Endodermal cell (in vitro differentiated cells): Measurements from ENCODE around the gene CASP2. TPM values are rescaled to one million over a fixed set of nuclear protein-coding genes. Genes with fewer than 3 reads are reported as not detected.

ENCODE experiments used
- DNase-seq: peaks from one replicate; pipeline ENCODE4 v3.0.0-alpha.2; 2017
- H3K27ac ChIP-seq: 2 replicates; pipeline ENCODE4 v1.5.1; 2013; ENCODE audit warnings: mild to moderate bottlenecking, low read depth, low read length, moderate library complexity
- H3K27me3 ChIP-seq: 2 replicates; pipeline ENCODE4 v1.6.1; 2013; ENCODE audit warnings: mild to moderate bottlenecking, low read length, moderate library complexity; ENCODE audit not compliant: insufficient read depth, control insufficient read depth, poor library complexity, severe bottlenecking
- H3K36me3 ChIP-seq: 2 replicates; pipeline ENCODE4 v1.7.0; 2013; ENCODE audit warnings: mild to moderate bottlenecking, low read length, moderate library complexity; ENCODE audit not compliant: control insufficient read depth, insufficient read depth
- H3K4me1 ChIP-seq: one replicate; pipeline ENCODE4 v1.7.0; 2013; ENCODE audit warnings: low read length; ENCODE audit not compliant: control insufficient read depth, insufficient read depth
- H3K4me3 ChIP-seq: 2 replicates; pipeline ENCODE4 v1.5.1; 2013; ENCODE audit warnings: mild to moderate bottlenecking, low read length, moderate library complexity
- H3K9ac ChIP-seq: 2 replicates; pipeline ENCODE4 v1.6.1; 2013; ENCODE audit warnings: mild to moderate bottlenecking, low read length, moderate library complexity; ENCODE audit not compliant: poor library complexity, severe bottlenecking; ENCODE audit errors: extremely low read depth
- H3K9me3 ChIP-seq: 2 replicates; pipeline ENCODE4 v1.6.1; 2013; ENCODE audit warnings: mild to moderate bottlenecking, low read length, moderate library complexity; ENCODE audit not compliant: control insufficient read depth
- H3K27ac Mint-ChIP-seq: 2 replicates; pipeline ENCODE4 v1.8.0; 2020; ENCODE audit warnings: mixed read lengths
- H3K27me3 Mint-ChIP-seq: 2 replicates; pipeline ENCODE4 v1.8.0; 2021; ENCODE audit warnings: mild to moderate bottlenecking, mixed read lengths; ENCODE audit not compliant: insufficient read depth
- H3K36me3 Mint-ChIP-seq: 2 replicates; pipeline ENCODE4 v1.8.0; 2020; ENCODE audit warnings: low read depth, mixed read lengths
- H3K4me1 Mint-ChIP-seq: 2 replicates; pipeline ENCODE4 v1.8.0; 2020; ENCODE audit warnings: mixed read lengths
- H3K4me3 Mint-ChIP-seq: 2 replicates; pipeline ENCODE4 v1.8.0; 2020; ENCODE audit warnings: mild to moderate bottlenecking, moderate library complexity, mixed read lengths
- H3K9me3 Mint-ChIP-seq: 2 replicates; pipeline ENCODE4 v1.8.0; 2020; ENCODE audit warnings: mild to moderate bottlenecking, mixed read lengths
- CTCF ChIP-seq: fragments of 200-600 bp; sonication (generic); conservative IDR thresholded peaks from 2 replicates; pipeline ENCODE4 v1.5.0; 2021; ENCODE audit warnings: antibody characterized with exemption, mild to moderate bottlenecking
- whole genome bisulfite sequencing, 2 experiments: methylation state at CpG; one replicate each; pipeline versions ENCODE4 v1.1.5 to v1.1.7; 2013; ENCODE audit warnings: missing lambda C conversion rate in 2 of 2, mixed read lengths in 1 of 2; ENCODE audit not compliant: insufficient coverage in 1 of 2, insufficient read length in 1 of 2; 5-methylcytosine and 5-hydroxymethylcytosine counted together
- total RNA-seq, 2 donors: library from RNA; stranded (reverse); fragmentation: NEBNext Ultra II Directional in 1 of 2; extraction: Animal tissue kit (Norgen Biotek cat#: 25700) in 1 of 2; gene quantifications; 2 replicates in 1 of 2; 3 replicates in 1 of 2; pipeline ENCODE4 v1.2.1, GENCODE V29; 2021

Gene CASP2
- total RNA-seq, 2 donors from 2014 or later = 47.9 to 48.3 TPM

GRCh38 chr7:143256325-143256724 is 31.8 kb upstream of the CASP2 start:
- peaks cover 11% of the 10 kb centered on the region for H3K9me3 ChIP-seq
- no peak overlapping the region for H3K4me3 ChIP-seq
- no peaks in the 10 kb centered on the region for H3K36me3 ChIP-seq
- no peak overlapping the region for H3K27ac Mint-ChIP-seq
- no peaks in the 10 kb centered on the region for H3K4me1 Mint-ChIP-seq
- no peak for DNase-seq
- no peaks in the 10 kb centered on the region for H3K36me3 Mint-ChIP-seq
- no peaks in the 10 kb centered on the region for H3K27me3 ChIP-seq
- H3K27me3 Mint-ChIP-seq = peaks cover 5% of the 10 kb centered on the region
- H3K9me3 Mint-ChIP-seq = peaks cover 12% of the 10 kb centered on the region
- TF ChIP-seq CTCF = peak; percentile 53
- H3K4me1 ChIP-seq = no peaks in the 10 kb centered on the region
- WGBS, 2 experiments = 89% methylated on average over 3 of the region's 3 CpGs
- no peak overlapping the region for H3K27ac ChIP-seq
- no peak overlapping the region for H3K9ac ChIP-seq
- H3K4me3 Mint-ChIP-seq = no peak overlapping the region

- peaks cover 15% of the 10 kb centered on the region for H3K9me3 ChIP-seq
- no peaks in the 10 kb centered on the region for H3K4me1 ChIP-seq
- peaks cover 5% of the 10 kb centered on the region for H3K27me3 Mint-ChIP-seq
- H3K4me3 ChIP-seq = no peak overlapping the region
- WGBS, 2 experiments = 89 to 92% methylated on average over 2 to 4 of the region's 4 CpGs
- H3K36me3 Mint-ChIP-seq = no peaks in the 10 kb centered on the region
- H3K9me3 Mint-ChIP-seq = peaks cover 12% of the 10 kb centered on the region
- no peaks in the 10 kb centered on the region for H3K27me3 ChIP-seq
- no peak overlapping the region for H3K27ac ChIP-seq
- H3K4me1 Mint-ChIP-seq = no peaks in the 10 kb centered on the region
- H3K36me3 ChIP-seq = no peaks in the 10 kb centered on the region
- H3K9ac ChIP-seq = no peak overlapping the region
- H3K27ac Mint-ChIP-seq = no peak overlapping the region
- TF ChIP-seq CTCF = no peak
- DNase-seq = no peak
- no peak overlapping the region for H3K4me3 Mint-ChIP-seq
These were observed 31.2 kb upstream of the CASP2 start for GRCh38 chr7:143256932-143257331.

- Mint-ChIP-seq H3K27ac (no peak overlapping the region), H3K9me3 (peaks cover 14% of the 10 kb centered on the region), H3K36me3 (no peaks in the 10 kb centered on the region), H3K27me3 (peaks cover 5% of the 10 kb centered on the region), H3K4me1 (no peaks in the 10 kb centered on the region), H3K4me3 (no peak overlapping the region)
- WGBS, 2 experiments = 93% methylated on average over 5 of the region's 5 CpGs; no CpG with 5 or more reads in 1 of the 2 experiments
- Histone ChIP-seq H3K36me3 (no peaks in the 10 kb centered on the region), H3K27me3 (no peaks in the 10 kb centered on the region), H3K4me1 (no peaks in the 10 kb centered on the region), H3K4me3 (no peak overlapping the region), H3K9me3 (peaks cover 17% of the 10 kb centered on the region), H3K27ac (no peak overlapping the region), H3K9ac (no peak overlapping the region)
- TF ChIP-seq CTCF = no peak
- DNase-seq = no peak
These were observed 30.6 kb upstream of the CASP2 start for GRCh38 chr7:143257501-143257900.
